ENCODE measurements around the gene KRT9. TPM values are rescaled to one million over a fixed set of nuclear protein-coding genes. Genes with fewer than 3 reads are reported as not detected.
"Not testable (repeated sequence)": the region's sequence is repeated elsewhere in the genome, so short reads cannot be mapped to it uniquely, and the experiment has no call there.

KRT9 gene, protein sequence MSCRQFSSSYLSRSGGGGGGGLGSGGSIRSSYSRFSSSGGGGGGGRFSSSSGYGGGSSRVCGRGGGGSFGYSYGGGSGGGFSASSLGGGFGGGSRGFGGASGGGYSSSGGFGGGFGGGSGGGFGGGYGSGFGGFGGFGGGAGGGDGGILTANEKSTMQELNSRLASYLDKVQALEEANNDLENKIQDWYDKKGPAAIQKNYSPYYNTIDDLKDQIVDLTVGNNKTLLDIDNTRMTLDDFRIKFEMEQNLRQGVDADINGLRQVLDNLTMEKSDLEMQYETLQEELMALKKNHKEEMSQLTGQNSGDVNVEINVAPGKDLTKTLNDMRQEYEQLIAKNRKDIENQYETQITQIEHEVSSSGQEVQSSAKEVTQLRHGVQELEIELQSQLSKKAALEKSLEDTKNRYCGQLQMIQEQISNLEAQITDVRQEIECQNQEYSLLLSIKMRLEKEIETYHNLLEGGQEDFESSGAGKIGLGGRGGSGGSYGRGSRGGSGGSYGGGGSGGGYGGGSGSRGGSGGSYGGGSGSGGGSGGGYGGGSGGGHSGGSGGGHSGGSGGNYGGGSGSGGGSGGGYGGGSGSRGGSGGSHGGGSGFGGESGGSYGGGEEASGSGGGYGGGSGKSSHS
- not detected in 2 replicates for total RNA-seq
- polyA plus RNA-seq: not detected in 2 replicates

DNA sequence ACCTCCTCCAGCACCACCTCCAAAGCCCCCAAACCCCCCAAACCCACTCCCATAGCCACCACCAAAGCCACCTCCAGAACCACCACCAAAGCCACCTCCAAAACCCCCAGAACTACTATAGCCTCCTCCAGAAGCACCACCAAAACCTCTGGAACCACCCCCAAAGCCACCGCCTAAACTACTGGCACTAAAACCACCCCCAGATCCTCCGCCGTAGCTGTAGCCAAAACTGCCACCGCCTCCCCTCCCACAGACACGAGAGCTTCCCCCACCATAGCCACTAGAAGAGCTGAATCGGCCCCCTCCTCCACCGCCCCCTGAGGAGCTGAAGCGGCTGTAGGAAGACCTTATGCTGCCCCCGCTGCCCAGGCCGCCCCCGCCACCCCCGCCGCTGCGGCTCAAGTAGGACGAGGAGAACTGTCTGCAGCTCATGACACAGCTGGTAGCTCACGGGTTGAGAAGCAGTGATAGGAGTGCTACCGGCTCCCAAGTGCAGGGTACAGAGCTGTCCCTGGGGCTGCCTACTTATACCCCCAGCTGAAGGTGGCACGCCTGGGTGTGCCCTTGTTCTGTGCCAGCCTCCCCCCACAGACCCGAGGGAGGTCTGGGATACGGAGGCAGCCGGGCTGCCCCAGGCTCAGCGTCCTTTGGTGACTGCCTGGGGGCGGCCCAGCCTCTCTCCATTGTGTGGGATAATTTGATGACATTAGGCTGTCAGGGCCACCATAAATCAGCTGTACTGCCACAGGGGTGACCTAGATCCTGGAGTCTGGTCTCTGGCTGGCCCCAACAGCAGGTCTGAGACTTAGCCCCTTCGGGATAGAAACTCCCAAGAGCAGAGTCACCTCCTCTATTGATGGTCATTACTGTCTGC lies at the start of gene KRT9:
KRT9 (minus strand) TSS at position 499 of the 874 bp plus-strand sequence; CDS start at position 432, 67 bp downstream.
- Histone ChIP-seq H3K79me2 (no peaks in the 10 kb centered on the region), H3K27me3 (no peaks in the 10 kb centered on the region), H3K9me2 (replicated peaks; ENCODE audit: insufficient read depth) (no peaks in the 10 kb centered on the region), H4K20me1 (ENCODE audit: insufficient read depth, poor library complexity, severe bottlenecking) (no peaks in the 10 kb centered on the region), H3K4me3 (no peak within 1 kb of the TSS), H3K4me1 (ENCODE audit: insufficient read depth) (no peaks in the 10 kb centered on the region), H3K27ac (no peak within 1 kb of the TSS), H3K36me3 (replicated peaks; ENCODE audit: insufficient read depth, low read depth) (no peaks in the 10 kb centered on the region), H3K4me2 (no peak within 1 kb of the TSS), H2AFZ (no peak within 1 kb of the TSS), H3K9me3 (ENCODE audit: low read depth) (no peaks in the 10 kb centered on the region)
- no peak for DNase-seq (ENCODE audit: low spot score)
- WGBS (ENCODE audit: low lambda C conversion rate, missing lambda C conversion rate): 72% methylated on average over 13 of the region's 24 CpGs
- no peak for TF ChIP-seq EZH2phosphoT487 (IDR thresholded peaks at IDR 0.05; ENCODE audit: low read depth, severe bottlenecking, unreplicated experiment)
- TF ChIP-seq EZH2 (IDR thresholded peaks at IDR 0.05; ENCODE audit: borderline replicate concordance): no peak

DNA sequence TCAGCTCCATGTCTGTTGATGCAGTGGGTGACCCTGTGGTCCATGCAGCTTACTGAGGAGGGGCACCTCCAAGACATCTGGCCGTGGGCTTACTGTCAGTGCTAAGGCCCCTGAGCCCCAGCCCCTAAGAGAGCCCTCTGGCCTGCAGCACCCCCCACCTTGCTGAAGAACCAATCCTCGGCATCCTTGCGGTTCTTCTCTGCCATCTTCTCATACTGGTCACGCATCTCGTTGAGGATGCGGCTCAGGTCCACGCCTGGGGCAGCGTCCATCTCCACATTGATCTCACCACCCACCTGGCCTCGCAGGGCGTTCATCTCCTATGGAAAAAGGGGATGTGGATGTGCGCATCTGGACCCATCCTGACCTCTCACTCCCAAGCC lies 49.6 kb upstream of the KRT9 start:
- H2AFZ ChIP-seq; H3K27ac ChIP-seq; H3K4me1 ChIP-seq (ENCODE audit: insufficient read depth); H3K4me2 ChIP-seq; H3K4me3 ChIP-seq; H3K36me3 ChIP-seq (replicated peaks; ENCODE audit: insufficient read depth, low read depth); H3K9me2 ChIP-seq (replicated peaks; ENCODE audit: insufficient read depth); H3K27me3 ChIP-seq; DNase-seq (ENCODE audit: low spot score); H3K9me3 ChIP-seq (ENCODE audit: low read depth); H4K20me1 ChIP-seq (ENCODE audit: insufficient read depth, poor library complexity, severe bottlenecking); H3K79me2 ChIP-seq: not testable (repeated sequence)
- 96% methylated on average over 11 of the region's 11 CpGs for WGBS (ENCODE audit: low lambda C conversion rate, missing lambda C conversion rate)

DNA sequence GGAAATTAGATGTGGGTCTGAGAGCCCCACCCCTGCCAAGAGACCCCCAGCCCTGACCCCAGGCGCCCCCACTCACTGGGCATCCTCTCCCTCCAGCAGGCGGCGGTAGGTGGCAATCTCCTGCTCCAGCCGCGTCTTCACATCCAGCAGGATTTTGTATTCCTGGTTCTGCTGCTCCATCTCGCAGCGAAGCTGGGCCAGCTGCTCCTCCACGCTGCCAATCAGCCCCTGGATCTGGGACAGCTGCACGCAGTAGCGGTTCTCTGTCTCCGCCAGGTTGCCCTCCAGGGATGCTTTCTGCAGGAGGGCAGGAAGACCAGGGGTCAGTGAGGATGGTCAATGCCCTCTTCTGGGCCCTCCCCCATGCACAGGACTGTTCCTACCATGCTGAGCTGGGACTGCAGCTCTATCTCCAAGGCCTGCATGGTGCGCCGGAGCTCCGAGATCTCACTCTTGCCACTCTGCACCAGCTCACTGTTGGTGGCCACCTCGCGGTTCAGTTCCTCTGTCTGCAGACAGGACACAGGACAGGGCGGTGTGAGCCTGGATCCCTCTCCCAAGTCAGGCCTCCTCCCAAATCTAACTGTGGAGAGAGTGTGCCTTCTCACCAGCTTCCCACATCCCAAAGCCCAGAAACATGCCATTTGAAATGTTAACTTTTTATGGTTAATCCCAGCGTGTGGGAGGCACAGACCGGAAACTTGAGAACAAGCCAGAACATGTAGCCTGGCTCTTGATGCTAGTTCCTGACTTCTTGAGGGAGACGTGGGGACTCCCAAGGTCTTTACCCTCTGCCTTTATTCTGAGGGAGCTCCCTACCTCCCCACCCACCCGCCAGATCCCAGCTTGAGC lies 49.0 kb upstream of the KRT9 start:
- TF ChIP-seq, protein P1, sequence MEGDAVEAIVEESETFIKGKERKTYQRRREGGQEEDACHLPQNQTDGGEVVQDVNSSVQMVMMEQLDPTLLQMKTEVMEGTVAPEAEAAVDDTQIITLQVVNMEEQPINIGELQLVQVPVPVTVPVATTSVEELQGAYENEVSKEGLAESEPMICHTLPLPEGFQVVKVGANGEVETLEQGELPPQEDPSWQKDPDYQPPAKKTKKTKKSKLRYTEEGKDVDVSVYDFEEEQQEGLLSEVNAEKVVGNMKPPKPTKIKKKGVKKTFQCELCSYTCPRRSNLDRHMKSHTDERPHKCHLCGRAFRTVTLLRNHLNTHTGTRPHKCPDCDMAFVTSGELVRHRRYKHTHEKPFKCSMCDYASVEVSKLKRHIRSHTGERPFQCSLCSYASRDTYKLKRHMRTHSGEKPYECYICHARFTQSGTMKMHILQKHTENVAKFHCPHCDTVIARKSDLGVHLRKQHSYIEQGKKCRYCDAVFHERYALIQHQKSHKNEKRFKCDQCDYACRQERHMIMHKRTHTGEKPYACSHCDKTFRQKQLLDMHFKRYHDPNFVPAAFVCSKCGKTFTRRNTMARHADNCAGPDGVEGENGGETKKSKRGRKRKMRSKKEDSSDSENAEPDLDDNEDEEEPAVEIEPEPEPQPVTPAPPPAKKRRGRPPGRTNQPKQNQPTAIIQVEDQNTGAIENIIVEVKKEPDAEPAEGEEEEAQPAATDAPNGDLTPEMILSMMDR (IDR thresholded peaks at IDR 0.05; ENCODE audit: poor library complexity): no peak
- TF ChIP-seq EZH2phosphoT487 (IDR thresholded peaks at IDR 0.05; ENCODE audit: low read depth, severe bottlenecking, unreplicated experiment) (no peak), EZH2 (IDR thresholded peaks at IDR 0.05; ENCODE audit: borderline replicate concordance) (no peak)

GRCh38 chr17:41619927-41620582 lies 48.2 kb upstream of the KRT9 start:
- not testable (repeated sequence) for H3K27ac ChIP-seq; H3K4me2 ChIP-seq; H3K4me3 ChIP-seq; DNase-seq (ENCODE audit: low spot score); H3K9me2 ChIP-seq (replicated peaks; ENCODE audit: insufficient read depth); H3K27me3 ChIP-seq; H2AFZ ChIP-seq; H3K4me1 ChIP-seq (ENCODE audit: insufficient read depth); H3K9me3 ChIP-seq (ENCODE audit: low read depth); H3K79me2 ChIP-seq; H4K20me1 ChIP-seq (ENCODE audit: insufficient read depth, poor library complexity, severe bottlenecking); H3K36me3 ChIP-seq (replicated peaks; ENCODE audit: insufficient read depth, low read depth)
- 79% methylated on average over 6 of the region's 6 CpGs for WGBS (ENCODE audit: low lambda C conversion rate, missing lambda C conversion rate)

More for the DNA sequence above, 49.0 kb upstream of the KRT9 start:
- no peaks in the 10 kb centered on the region for H3K27me3 ChIP-seq
- H4K20me1 ChIP-seq (ENCODE audit: insufficient read depth, poor library complexity, severe bottlenecking): no peaks in the 10 kb centered on the region
- H3K27ac ChIP-seq: no peak overlapping the region
- DNase-seq (ENCODE audit: low spot score): no peak
- 87% methylated on average over 21 of the region's 21 CpGs for WGBS (ENCODE audit: low lambda C conversion rate, missing lambda C conversion rate)
- no peak overlapping the region for H3K4me2 ChIP-seq
- H3K9me2 ChIP-seq (replicated peaks; ENCODE audit: insufficient read depth): no peaks in the 10 kb centered on the region
- H3K9me3 ChIP-seq (ENCODE audit: low read depth): no peaks in the 10 kb centered on the region
- H2AFZ ChIP-seq: no peak overlapping the region
- peaks cover 7% of the 10 kb centered on the region for H3K4me1 ChIP-seq (ENCODE audit: insufficient read depth)
- no peaks in the 10 kb centered on the region for H3K79me2 ChIP-seq
- H3K36me3 ChIP-seq (replicated peaks; ENCODE audit: insufficient read depth, low read depth): no peaks in the 10 kb centered on the region
- no peak overlapping the region for H3K4me3 ChIP-seq

All from hepatocyte (in vitro differentiated cells).